GM12873 (cell line): Measurements from ENCODE around the gene ETV6.

Experiments used
- CTCF ChIP-seq: IDR thresholded peaks from 2 replicates; pipeline ENCODE4 v1.5.1; 2012; ENCODE audit warnings: low read depth, mild to moderate bottlenecking, moderate library complexity, low read length, control low read depth; ENCODE audit not compliant: insufficient read depth; ENCODE audit errors: missing control alignments

Gene ETV6

GRCh38 chr12:11678781-11679180 is 29.3 kb downstream of the ETV6 start:
- TF ChIP-seq CTCF: no peak

- no peak for TF ChIP-seq CTCF
These were observed 31.7 kb downstream of the ETV6 start for GRCh38 chr12:11681207-11681606.

GRCh38 chr12:11684393-11684792 is 34.9 kb downstream of the ETV6 start:
- TF ChIP-seq CTCF: no peak

- TF ChIP-seq CTCF: no peak
These were observed 35.3 kb downstream of the ETV6 start for GRCh38 chr12:11684811-11685210.

- TF ChIP-seq CTCF: no peak
These were observed 35.8 kb downstream of the ETV6 start for GRCh38 chr12:11685316-11685715.

- no peak for TF ChIP-seq CTCF
These were observed 36.2 kb downstream of the ETV6 start for GRCh38 chr12:11685716-11686115.

GRCh38 chr12:11686120-11686519 is 36.6 kb downstream of the ETV6 start:
- TF ChIP-seq CTCF: no peak
